BJ (cell line): ENCODE data around the gene ATRAID. TPM values are rescaled to one million over a fixed set of nuclear protein-coding genes. Genes with fewer than 3 reads are reported as not detected.
"Not testable (repeated sequence)": the region's sequence is repeated elsewhere in the genome, so short reads cannot be mapped to it uniquely, and the experiment has no call there.

Experiments used
- CTCF ChIA-PET: fragments of 350-600 bp; formaldehyde crosslinking; extraction: SDS; loops from one replicate; lab custom pipeline; 2021; ENCODE audit warnings: antibody characterized with exemption, inconsistent platforms; lab: Yijun Ruan, JAX
- POLR2A ChIA-PET: fragments of 300-600 bp; sonication (Branson Sonifier 250); formaldehyde crosslinking; extraction: SDS; loops from one replicate; lab custom pipeline; 2021; ENCODE audit warnings: antibody characterized with exemption; lab: Charles Lee
- DNase-seq: peaks from one replicate; pipeline ENCODE4 v3.0.0-alpha.2; 2011; ENCODE audit warnings: low read depth
- H3K27me3 ChIP-seq: 2 replicates; pipeline ENCODE4 v1.6.0; 2011; ENCODE audit warnings: low read length; ENCODE audit not compliant: control insufficient read depth, insufficient read depth
- H3K36me3 ChIP-seq: 2 replicates; pipeline ENCODE4 v1.5.1; 2011; ENCODE audit warnings: low read length; ENCODE audit not compliant: control insufficient read depth, insufficient read depth
- H3K4me3 ChIP-seq: 2 replicates; pipeline ENCODE4 v1.5.1; 2011; ENCODE audit warnings: low read depth, mild to moderate bottlenecking, control low read depth, low read length
- polyA plus RNA-seq: library from polyadenylated mRNA; depleted of rRNA; stranded (reverse); fragments of >200 nt; gene quantifications from 2 replicates; pipeline ENCODE4 v1.2.3, GENCODE V29; 2011
- TF ChIP-seq, protein P1 (sequence below): IDR thresholded peaks from 2 replicates; pipeline ENCODE4 v1.5.1; 2011; ENCODE audit warnings: low read depth, mild to moderate bottlenecking, control low read depth, inconsistent platforms, low read length, moderate library complexity; ENCODE audit not compliant: insufficient read depth

Gene ATRAID
- polyA plus RNA-seq, 1 experiment, result 217 TPM

DNA sequence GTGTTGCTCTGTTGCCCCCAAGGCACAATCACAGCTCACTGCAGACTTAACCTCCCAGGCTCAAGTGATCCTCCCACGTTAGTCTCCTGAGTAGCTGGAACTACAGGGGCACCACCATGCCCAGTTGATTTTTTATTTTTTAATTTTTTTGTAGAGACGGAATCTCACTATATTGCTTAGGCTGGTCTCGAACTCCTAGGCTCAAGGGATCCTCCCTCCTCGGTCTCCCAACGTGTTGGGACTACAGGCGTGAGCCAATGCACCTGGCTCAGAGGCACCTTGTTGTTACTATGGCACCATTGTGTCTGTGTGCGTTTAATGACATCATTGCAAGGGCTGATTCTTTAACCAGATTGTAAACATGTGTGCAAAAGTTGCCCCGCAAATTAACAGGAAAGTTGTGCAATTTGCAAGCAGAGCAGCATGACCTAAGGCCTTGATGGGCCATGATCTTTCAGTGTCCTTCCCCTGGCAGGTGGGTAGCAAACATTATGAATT is 40.4 kb upstream of the ATRAID start:
- TF ChIP-seq, protein P1, sequence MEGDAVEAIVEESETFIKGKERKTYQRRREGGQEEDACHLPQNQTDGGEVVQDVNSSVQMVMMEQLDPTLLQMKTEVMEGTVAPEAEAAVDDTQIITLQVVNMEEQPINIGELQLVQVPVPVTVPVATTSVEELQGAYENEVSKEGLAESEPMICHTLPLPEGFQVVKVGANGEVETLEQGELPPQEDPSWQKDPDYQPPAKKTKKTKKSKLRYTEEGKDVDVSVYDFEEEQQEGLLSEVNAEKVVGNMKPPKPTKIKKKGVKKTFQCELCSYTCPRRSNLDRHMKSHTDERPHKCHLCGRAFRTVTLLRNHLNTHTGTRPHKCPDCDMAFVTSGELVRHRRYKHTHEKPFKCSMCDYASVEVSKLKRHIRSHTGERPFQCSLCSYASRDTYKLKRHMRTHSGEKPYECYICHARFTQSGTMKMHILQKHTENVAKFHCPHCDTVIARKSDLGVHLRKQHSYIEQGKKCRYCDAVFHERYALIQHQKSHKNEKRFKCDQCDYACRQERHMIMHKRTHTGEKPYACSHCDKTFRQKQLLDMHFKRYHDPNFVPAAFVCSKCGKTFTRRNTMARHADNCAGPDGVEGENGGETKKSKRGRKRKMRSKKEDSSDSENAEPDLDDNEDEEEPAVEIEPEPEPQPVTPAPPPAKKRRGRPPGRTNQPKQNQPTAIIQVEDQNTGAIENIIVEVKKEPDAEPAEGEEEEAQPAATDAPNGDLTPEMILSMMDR, result no peak
- no peaks in the 10 kb centered on the region for H3K36me3 ChIP-seq
- POLR2A ChIA-PET, result interaction anchor here (0.6 kb wide), 1 partner anchor 76 kb away, joined by 3 read pairs; no protein-coding TSS in a partner anchor
- DNase-seq, result no peak
- CTCF ChIA-PET, result interaction anchor here (0.6 to 3.5 kb wide), 8 partner anchors 12 to 132 kb away, joined by 3 to 24 read pairs (median 6); partner anchors contain the start of gene TRIM54
- peaks cover 24% of the 10 kb centered on the region for H3K27me3 ChIP-seq
- H3K4me3 ChIP-seq, result no peak overlapping the region

DNA sequence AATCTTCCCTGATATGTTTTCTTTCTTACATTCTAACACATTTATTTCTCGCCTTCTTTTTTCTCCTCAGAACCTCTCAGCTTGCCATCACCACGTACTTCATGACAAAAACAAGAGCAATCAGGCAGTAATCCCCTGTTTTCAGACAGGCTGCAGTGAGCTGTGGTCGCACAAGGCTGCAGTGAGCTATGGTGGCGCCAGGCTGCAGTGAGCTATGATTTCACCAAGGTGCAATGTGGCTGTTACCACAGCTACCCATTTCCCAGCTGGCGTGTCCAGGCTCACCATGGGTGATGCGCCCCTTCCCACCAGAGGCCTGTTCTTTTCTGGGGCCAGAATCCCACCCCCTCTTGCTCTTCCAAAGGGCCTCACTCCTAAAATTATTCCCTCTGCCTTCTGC is 37.2 kb upstream of the ATRAID start:
- Histone ChIP-seq H3K36me3 (no peaks in the 10 kb centered on the region), H3K4me3 (no peak overlapping the region), H3K27me3 (peaks cover 27% of the 10 kb centered on the region)
- no peak for DNase-seq
- POLR2A ChIA-PET, result no interaction called here
- TF ChIP-seq, protein P1, result no peak
- CTCF ChIA-PET, result interaction anchor here (1.3 kb wide), 1 partner anchor 75 kb away, joined by 3 read pairs; no protein-coding TSS in a partner anchor

DNA sequence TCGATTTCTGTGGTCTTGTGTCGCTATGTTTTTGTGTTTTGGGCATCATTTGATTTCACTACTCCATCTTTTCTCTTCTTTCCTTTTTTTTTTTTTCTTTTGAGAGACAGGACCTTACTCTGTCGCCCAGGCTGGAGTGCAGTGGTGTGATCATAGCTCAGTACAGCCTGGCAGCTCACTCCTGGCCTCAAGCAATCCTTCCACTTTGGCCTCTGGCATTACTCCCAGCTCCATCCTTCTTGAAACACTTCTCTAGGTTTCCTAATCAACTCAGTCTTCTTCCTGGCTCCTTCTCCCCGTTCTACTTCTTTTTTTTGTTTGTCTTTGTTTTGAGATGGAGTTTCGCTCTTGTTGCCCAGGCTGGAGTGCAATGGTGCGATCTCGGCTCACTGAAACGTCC is 36.5 kb upstream of the ATRAID start:
- H3K27me3 ChIP-seq, result peaks cover 26% of the 10 kb centered on the region
- TF ChIP-seq, protein P1, result no peak
- ChIA-PET POLR2A (no interaction called here), CTCF (interaction anchor here (1.2 to 1.3 kb wide), 3 partner anchors 16 to 128 kb away, joined by 3 to 4 read pairs (median 4); no protein-coding TSS in a partner anchor)
- no peaks in the 10 kb centered on the region for H3K36me3 ChIP-seq
- H3K4me3 ChIP-seq, result no peak overlapping the region
- DNase-seq, result no peak

DNA sequence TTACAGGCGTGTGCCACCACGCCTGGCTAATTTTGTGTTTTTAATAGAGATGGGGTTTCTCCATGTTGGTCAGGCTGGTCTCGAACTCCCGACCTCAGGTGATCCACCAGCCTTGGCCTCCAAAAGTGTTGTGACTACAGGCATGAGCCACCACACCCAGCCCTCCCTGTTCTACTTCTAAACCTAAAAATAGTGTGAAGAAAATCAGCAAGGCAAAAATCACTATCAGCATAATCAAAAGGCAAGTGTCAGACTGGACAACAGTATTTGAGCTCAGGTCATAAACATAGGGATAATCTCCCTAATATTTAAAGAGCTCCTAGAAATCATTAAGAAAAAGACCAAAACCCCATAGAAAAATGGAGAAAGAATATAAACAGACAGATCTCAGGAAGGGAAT is 36.1 kb upstream of the ATRAID start:
- DNase-seq, H3K4me3 ChIP-seq, POLR2A ChIA-PET, H3K36me3 ChIP-seq: not testable (repeated sequence)
- H3K27me3 ChIP-seq, result peaks cover 25% of the 10 kb centered on the region
- CTCF ChIA-PET, result interaction anchor here (0.8 to 1.3 kb wide), 3 partner anchors 16 to 128 kb away, joined by 3 to 4 read pairs (median 4); no protein-coding TSS in a partner anchor

DNA sequence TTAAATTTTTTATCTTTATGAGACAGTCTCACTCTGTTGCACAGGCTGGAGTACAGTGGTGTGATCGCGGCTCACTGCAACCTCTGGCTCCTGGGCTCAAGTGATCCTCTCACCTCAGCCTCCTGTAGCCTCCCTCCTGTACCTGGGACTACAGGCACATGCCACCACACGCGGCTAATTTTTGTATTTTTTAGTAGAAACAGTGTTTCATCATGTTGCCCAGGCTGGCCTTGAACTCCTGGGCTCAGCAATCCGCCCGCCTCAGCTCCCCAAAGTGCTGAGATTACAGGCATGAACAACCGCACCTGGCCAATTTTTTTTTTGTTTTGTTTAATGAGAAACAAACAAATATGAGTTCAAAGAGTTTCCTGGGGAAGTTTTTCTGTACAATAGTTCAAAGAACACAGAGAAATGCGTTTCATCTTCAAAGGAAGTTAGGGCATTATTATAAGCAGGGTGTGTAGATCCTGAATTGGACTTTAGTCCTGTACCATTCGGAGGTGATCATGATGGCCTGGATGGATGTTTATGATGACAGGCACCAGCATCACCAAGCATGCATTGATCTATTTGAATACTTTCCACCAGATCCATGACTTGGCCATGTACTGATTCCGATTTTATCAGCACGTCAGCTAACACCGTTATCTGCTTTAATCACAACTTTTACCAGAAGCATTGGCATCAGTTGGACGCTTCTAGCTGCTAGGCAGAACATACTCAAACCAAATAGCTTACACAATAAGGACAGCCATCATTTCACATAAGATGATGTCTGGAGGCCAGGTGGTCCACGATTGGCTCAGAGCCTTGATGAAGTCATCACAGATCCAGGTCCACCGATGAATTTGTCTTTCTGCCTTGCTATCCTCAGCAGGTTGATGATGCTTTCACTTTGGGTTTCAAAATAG is 34.1 kb upstream of the ATRAID start:
- ChIA-PET CTCF (interaction anchor here (1.6 to 2.9 kb wide), 2 partner anchors 8 to 10 kb away, joined by 3 to 12 read pairs; no protein-coding TSS in a partner anchor), POLR2A (no interaction called here)
- Histone ChIP-seq H3K27me3 (peaks cover 18% of the 10 kb centered on the region), H3K4me3 (no peak overlapping the region), H3K36me3 (no peaks in the 10 kb centered on the region)
- DNase-seq, result no peak
- TF ChIP-seq, protein P1, result no peak
